Testis (tissue), 2 donors: ENCODE results near the gene TCHHL1.

ENCODE experiments used
- CTCF ChIP-seq, 3 experiments: fragments of 450-650 bp in 2 of 3; fragments of 200-600 bp in 1 of 3; sonication (generic) in 1 of 3; IDR thresholded peaks; one replicate each; pipeline ENCODE4 v1.5.1; 2016 to 2019; ENCODE audit warnings: antibody characterized with exemption in 3 of 3, mild to moderate bottlenecking in 2 of 3, moderate library complexity in 1 of 3
- POLR2A ChIP-seq: fragments of 450-650 bp; IDR thresholded peaks from one replicate; pipeline ENCODE4 v1.6.1; 2017; ENCODE audit warnings: antibody characterized with exemption, mild to moderate bottlenecking, moderate library complexity

DNA sequence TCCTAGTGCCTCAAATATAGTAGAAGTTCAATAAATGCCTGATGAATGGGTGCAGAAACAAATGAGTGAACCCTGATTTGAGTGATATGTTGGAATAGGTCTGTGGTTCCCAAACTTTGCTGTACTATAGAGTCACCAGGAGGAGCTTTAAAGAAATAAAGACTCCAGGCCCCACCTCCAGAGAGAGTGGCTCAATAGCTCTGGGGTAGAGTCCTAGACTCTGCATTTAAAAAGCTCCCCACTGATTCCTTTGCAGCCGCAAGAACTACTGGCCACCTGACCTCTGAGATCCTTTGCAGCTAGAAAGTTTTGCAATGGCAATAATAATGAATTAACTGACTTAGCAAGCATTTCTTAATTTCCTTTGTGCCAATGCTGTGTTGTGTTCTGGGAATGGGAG is 20.9 kb downstream of the TCHHL1 start:
- TF ChIP-seq CTCF (IDR thresholded peaks at IDR 0.05) (no peak), POLR2A (no peak)
